Limb (tissue), 2 donors: ENCODE results near the gene FOSL2.

Experiments
- DNase-seq, 2 donors: peaks; one replicate each; pipeline ENCODE4 v3.0.0-alpha.2; 2016; ENCODE audit errors: extremely low spot score in 2 of 2

Gene FOSL2

DNA sequence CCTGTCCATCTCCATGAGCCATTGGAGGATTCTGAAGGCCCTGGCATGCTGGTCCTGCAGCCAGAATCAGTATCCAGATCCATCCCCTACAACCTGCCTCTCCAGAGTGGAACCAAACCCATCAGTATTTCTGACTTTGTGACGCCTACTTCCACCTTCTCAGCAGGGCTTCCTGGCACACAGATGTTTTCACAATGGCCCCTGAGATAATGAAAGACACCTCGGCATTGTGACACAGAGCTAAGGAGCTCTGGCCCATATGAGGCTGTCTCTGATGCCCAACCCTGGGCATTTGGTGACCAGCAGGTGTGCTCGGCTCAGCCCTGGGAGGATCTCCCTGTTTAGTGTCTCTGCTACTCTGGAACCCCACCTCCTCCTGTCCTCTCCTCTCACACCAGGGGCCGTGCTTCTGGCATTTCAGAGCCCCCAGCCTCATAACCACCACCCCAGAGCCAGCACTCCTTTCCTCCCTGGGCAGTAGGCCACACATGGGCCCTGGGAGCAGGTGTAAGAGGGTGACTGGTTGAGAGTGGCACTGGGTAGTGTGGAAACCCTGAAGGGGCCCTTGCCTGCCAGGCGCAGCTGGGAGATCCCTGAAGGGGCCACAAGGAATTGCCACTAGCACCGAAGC is 38.2 kb downstream of the FOSL2 start:
- DNase-seq = no peak

DNA sequence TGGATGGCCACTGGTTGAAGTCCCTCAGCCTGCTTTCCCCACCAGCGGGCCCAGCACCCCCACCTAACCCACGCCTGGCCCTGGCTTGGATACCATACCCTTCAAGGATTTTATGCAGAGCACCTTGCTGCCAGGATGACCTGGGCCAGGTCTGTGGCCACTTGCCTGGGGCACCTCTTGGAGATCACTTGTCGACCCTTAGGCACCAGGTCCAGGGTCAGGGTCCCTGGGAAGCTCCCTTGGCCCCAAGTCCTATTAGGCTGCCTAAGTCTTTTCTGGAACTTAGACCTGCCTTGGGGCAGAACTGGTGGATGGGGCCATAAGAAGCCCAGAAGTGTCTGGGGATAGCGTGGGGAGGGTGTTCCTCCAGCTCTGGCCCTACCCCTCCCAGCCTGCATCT is 39.1 kb downstream of the FOSL2 start:
- no peak for DNase-seq

- DNase-seq = no peak
Observed at GRCh38 chr2:28432362-28432761, 39.7 kb downstream of the FOSL2 start.

DNA sequence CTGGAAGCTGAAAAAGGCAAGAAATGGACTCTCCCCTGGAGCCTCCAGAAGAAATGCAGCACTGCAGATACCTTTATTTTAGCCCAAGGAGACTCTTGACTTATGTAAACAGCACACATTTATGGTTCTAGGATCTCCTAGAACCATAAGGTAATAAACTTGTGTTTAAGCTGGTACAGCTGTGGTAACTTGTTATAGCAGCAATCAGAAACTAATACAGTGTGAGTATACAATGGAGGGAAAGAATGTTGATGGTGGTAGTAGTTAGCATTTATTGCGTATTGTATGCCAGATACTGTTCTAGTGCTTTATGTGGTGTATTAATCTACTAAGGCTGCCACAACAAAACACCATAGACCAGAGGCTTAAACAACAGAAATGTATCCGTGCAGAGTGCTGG is 40.6 kb downstream of the FOSL2 start:
- DNase-seq = no peak

DNA sequence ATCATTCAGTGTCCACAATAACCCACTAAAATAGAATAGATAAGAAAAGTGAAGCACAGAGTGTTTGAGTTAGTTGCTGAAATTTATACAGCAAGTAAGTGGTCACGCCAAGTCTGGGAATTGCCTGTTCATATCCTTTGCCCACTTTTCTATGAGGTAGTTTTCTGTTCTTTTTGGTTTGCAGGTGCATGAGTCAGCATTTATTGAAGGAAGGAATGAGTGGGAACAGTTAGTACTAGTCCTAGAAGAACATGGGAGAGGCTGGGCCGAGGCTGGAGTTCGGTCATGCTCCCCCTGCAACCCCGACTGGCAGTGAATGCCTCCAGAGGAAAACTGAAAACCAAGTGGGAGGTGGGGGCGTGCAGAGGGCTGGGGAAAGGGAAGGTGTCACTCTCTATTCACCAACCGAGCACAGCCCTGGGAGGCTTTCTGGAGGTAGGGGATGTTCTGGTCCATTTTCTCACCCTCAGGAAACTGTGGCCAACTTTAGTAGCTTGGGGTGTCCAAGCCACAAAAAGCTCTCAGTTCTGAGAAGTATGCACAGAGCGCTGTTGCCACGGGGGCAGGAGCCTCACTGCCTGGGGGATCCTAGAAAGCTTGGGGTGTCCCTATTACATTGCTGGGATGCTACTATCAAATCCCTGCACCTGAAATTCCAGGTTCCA is 41.4 kb downstream of the FOSL2 start:
- no peak for DNase-seq

- no peak for DNase-seq
Observed at GRCh38 chr2:28434600-28434989, 41.9 kb downstream of the FOSL2 start.

- no peak for DNase-seq
Observed at GRCh38 chr2:28435241-28435640, 42.6 kb downstream of the FOSL2 start.

DNA sequence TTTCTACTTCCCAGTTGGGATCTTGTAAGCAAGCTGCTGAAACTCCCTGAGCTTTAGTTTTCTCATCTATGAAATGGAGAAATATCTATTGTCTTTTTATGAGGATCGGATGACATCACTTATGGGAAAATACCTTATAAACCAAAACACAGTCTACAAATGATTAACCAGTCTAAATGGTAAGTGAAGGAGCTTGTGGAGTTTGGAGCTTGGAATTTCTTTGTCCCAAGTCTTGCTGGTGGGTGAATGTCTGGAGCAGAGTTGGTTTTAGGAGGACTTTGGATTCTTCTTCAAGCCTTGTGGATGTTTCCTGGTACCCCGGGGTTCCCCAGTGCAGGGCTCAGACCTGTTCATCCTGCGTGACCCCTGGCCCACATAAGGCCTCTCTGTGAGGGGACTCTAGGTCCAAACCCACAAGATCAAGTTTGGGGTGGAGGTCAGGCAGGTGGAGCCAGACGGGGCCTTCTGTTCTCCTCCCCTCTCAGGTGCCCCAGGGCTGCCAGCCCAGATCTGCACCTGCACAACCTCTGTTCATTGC is 43.2 kb downstream of the FOSL2 start:
- no peak for DNase-seq

- DNase-seq = no peak
Observed at GRCh38 chr2:28436525-28437051, 43.9 kb downstream of the FOSL2 start.

GRCh38 chr2:28437149-28437835 is 44.6 kb downstream of the FOSL2 start:
- DNase-seq = no peak

DNA sequence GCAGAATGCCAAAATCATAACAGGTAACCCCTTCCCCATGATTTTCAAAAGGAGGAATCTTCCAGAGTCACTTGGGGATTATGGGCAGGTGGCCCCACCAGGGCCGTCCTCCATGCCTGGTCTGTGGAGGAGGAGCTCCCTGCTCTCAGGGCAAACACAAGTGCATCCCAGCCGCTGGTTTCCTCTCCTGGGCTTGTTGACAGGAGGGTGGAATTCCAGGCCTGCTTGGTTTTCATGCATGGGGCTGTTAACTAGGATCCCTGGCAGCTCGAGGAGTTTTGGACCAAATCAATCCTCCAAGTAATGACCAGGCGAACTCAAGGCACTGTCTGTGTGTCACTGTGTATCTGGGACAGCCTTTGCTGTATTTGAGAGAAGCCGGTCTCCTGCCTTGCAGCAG is 45.3 kb downstream of the FOSL2 start:
- DNase-seq = no peak

DNA sequence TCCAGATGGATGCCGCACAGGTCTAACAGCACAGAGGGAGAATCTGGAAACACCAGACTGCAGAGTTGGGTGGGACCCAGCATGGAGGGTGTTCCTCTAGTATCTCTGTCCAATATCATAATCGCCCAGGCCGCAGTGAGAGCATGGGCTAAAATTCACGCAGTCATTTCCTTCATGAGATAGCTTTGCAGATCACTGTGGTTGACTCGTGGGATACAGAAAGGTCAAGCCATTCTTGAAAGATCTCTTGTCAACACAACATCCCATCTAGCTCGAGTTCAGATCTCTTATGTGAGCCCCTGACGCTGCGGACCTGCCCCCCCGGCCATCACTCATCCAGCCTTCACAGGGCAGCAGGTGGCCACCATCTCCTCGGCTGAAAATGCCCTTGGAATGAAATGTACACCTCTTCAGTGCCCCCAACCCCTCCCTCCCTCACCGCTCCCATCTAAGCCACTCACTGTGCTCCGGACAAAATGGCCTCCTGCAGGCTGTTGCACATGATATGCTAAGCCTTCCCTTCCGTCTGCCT is 45.9 kb downstream of the FOSL2 start:
- DNase-seq = no peak

GRCh38 chr2:28439127-28439526 is 46.5 kb downstream of the FOSL2 start:
- no peak for DNase-seq

DNA sequence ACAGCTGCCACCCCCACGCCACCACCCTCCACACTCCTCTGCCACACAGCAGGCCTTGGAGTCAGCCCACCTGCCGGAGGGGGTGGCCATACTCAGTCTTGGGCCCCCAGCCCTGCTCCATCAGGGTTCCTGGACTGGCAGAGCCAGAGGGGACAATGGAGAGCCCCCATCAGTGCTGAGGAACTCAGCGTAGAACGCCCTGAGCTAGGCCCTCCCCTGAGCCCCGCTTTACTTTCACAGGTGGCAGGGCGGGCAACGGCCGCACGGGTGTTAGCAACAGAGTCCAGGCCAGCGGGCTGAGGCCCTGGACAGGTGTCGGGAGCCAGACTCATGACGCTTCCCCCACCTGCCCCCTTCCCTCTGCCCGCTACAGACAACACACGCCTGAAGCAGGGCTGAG is 47.1 kb downstream of the FOSL2 start:
- no peak for DNase-seq

DNA sequence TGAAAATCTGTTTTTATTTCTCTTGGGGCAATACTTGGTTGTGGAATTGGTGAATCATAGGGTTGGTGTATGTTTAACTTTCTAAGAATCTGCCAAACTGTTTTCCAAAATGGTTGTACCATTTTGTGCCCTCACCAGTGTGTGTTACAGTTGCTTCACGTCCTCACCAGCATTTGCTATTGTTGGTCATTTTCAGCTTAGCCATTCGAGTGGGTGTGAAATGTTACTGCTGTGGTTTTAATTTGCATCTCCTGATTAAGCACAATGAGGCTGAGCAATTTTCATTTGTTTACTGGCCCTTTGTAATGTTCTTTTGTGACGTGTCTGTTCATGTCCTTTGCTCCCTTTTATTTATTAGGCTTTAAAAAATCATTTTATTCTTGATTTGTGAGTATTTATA is 49.7 kb downstream of the FOSL2 start:
- no peak for DNase-seq

- DNase-seq = no peak
Observed at GRCh38 chr2:28444956-28445355, 52.3 kb downstream of the FOSL2 start.

- no peak for DNase-seq
Observed at GRCh38 chr2:28445448-28446258, 53.0 kb downstream of the FOSL2 start.

DNA sequence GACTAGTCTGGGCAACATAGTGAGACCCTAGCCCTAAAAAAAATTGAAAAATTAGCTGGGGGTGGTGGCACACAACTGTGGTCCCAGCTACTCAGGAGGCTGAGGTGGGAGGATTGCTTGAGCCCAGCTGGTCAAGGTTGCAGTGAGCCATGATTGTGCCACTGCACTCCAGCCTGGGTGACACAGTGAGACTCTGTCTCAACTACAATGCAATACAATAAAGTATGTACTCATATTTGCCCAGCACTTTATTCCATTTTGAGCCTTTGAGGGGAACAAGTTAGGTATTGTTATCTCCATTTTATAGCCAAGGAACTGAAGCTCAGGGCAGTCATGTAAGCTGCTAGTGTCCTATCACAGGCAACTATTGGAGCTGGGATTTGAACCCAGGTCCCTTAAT is 53.9 kb downstream of the FOSL2 start:
- no peak for DNase-seq

GRCh38 chr2:28447086-28447485 is 54.4 kb downstream of the FOSL2 start:
- no peak for DNase-seq

DNA sequence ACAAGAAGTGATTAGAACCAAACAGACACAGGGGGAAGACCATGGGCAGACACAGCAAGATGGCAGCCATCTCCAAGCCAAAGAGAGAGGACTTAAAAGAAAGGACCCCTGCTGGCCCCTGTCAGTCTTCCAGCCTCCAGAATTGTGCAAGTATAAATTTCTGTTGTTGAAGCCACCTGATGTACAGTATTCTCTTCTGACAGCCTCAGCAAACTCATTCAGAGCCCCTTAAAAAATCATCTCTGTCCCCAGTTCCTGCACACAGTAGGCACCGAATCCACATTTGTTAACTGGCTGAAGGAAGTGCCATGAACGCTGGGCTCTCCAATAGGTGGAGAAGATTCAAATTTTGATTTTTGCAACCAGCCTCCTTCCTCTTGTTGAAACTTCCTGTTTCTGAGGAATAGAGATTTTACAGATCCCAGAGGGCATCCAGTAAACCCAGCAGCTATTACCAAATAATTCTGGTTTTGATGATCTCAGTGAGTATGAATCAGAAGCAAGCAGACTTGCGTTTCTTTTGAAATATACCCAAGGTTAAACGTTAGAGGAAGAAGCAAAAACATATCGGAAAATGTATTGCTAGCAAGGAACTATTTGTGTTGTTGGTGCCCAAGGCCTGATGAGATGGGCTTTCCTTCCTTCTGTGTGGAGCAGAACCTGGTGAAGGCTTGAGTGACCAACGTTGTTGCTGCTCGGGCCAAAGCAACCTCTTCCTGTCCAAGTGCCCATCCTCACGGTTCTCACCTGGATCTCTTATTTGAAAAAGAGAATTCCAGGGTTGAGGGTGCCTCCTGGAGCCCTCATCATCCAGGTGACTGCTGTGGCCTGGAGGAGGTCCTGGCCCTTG is 55.5 kb downstream of the FOSL2 start:
- DNase-seq = no peak

DNA sequence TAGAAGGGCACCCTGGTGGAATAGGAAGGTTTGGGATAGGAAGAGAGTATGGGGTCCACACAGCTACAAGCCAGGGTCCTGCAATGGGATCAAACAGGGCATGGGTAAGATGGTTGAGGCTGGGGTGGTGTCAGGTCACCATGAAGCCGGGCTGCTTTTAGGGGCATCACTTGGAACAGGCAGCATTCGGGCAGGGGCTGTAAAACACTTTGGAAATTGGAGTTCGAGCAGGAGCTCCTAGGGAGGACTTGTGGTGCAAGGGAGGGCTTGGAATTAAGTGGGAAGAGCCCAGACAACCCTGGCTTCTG is 56.1 kb downstream of the FOSL2 start:
- no peak for DNase-seq
